ENCODE measurements around the gene INVS.

INVS gene

GRCh38 chr9:100285080-100285479, 186.0 kb downstream of the INVS start:
- Histone ChIP-seq H3K4me3 (ENCODE audit: low read depth in 1 of 2, low read length in 2 of 2) (no peak overlapping the region), H3K36me3 (ENCODE audit: insufficient read depth, low read length) (peaks cover 18% of the 10 kb centered on the region), H3K9me3 (ENCODE audit: low read length) (peaks cover 6% of the 10 kb centered on the region), H3K27me3 (ENCODE audit: control insufficient read depth in 1 of 2, insufficient read depth in 2 of 2, low read length in 2 of 2) (no peaks in the 10 kb centered on the region), H3K9ac (ENCODE audit: low read length) (no peak overlapping the region), H3K27ac (ENCODE audit: low read depth, low read length) (no peak overlapping the region), H3K4me1 (ENCODE audit: insufficient read depth, low read length) (no peaks in the 10 kb centered on the region)

- Histone ChIP-seq H3K36me3 (ENCODE audit: insufficient read depth, low read length) (peaks cover 18% of the 10 kb centered on the region), H3K4me1 (ENCODE audit: insufficient read depth, low read length) (no peaks in the 10 kb centered on the region), H3K9me3 (ENCODE audit: low read length) (peaks cover 6% of the 10 kb centered on the region), H3K27me3 (ENCODE audit: control insufficient read depth in 1 of 2, insufficient read depth in 2 of 2, low read length in 2 of 2) (no peaks in the 10 kb centered on the region), H3K4me3 (ENCODE audit: low read depth in 1 of 2, low read length in 2 of 2) (no peak overlapping the region), H3K9ac (ENCODE audit: low read length) (no peak overlapping the region), H3K27ac (ENCODE audit: low read depth, low read length) (no peak overlapping the region)
Observed at GRCh38 chr9:100285601-100286000, 186.6 kb downstream of the INVS start.

- no peaks in the 10 kb centered on the region for H3K4me1 ChIP-seq (ENCODE audit: insufficient read depth, low read length)
- H3K27ac ChIP-seq (ENCODE audit: low read depth, low read length): no peak overlapping the region
- no peaks in the 10 kb centered on the region for H3K27me3 ChIP-seq (ENCODE audit: control insufficient read depth in 1 of 2, insufficient read depth in 2 of 2, low read length in 2 of 2)
- peaks cover 20% of the 10 kb centered on the region for H3K36me3 ChIP-seq (ENCODE audit: insufficient read depth, low read length)
- no peak overlapping the region for H3K9ac ChIP-seq (ENCODE audit: low read length)
- peaks cover 6% of the 10 kb centered on the region for H3K9me3 ChIP-seq (ENCODE audit: low read length)
- no peak overlapping the region for H3K4me3 ChIP-seq (ENCODE audit: low read depth in 1 of 2, low read length in 2 of 2)
Observed at GRCh38 chr9:100286257-100286656, 187.2 kb downstream of the INVS start.

DNA sequence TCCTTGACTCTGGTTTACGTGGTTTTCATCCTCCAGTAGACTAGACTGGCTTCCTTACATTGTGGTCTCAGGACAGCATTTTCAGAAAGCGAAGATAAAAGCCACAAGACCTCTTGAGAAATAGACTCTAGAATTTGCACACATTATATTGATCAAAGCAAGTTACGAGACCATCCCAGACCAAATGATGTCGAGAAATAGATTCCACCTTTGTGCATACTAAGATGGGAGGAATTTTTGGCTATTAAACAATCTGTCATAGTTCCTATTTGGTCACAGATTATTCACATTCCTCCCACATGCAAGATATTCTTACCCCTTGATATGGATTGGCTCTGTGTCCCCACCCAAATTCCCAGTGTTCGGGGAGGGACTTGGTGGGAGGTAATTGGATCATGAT, 188.1 kb downstream of the INVS start:
- H3K4me1 ChIP-seq (ENCODE audit: insufficient read depth, low read length): no peaks in the 10 kb centered on the region
- peaks cover 28% of the 10 kb centered on the region for H3K36me3 ChIP-seq (ENCODE audit: insufficient read depth, low read length)
- no peak overlapping the region for H3K4me3 ChIP-seq (ENCODE audit: low read depth in 1 of 2, low read length in 2 of 2)
- H3K9me3 ChIP-seq (ENCODE audit: low read length): peaks cover 6% of the 10 kb centered on the region
- no peak overlapping the region for H3K27ac ChIP-seq (ENCODE audit: low read depth, low read length)
- no peaks in the 10 kb centered on the region for H3K27me3 ChIP-seq (ENCODE audit: control insufficient read depth in 1 of 2, insufficient read depth in 2 of 2, low read length in 2 of 2)
- no peak overlapping the region for H3K9ac ChIP-seq (ENCODE audit: low read length)

- H3K36me3 ChIP-seq (ENCODE audit: insufficient read depth, low read length): peaks cover 49% of the 10 kb centered on the region
- H3K27me3 ChIP-seq (ENCODE audit: control insufficient read depth in 1 of 2, insufficient read depth in 2 of 2, low read length in 2 of 2): no peaks in the 10 kb centered on the region
- no peak overlapping the region for H3K9ac ChIP-seq (ENCODE audit: low read length)
- no peaks in the 10 kb centered on the region for H3K4me1 ChIP-seq (ENCODE audit: insufficient read depth, low read length)
- H3K9me3 ChIP-seq (ENCODE audit: low read length): peaks cover 6% of the 10 kb centered on the region
- H3K27ac ChIP-seq (ENCODE audit: low read depth, low read length): no peak overlapping the region
- H3K4me3 ChIP-seq (ENCODE audit: low read depth in 1 of 2, low read length in 2 of 2): no peak overlapping the region
Observed at GRCh38 chr9:100290714-100291113, 191.7 kb downstream of the INVS start.

GRCh38 chr9:100292414-100292813, 193.4 kb downstream of the INVS start:
- Histone ChIP-seq H3K4me3 (ENCODE audit: low read depth in 1 of 2, low read length in 2 of 2) (no peak overlapping the region), H3K27ac (ENCODE audit: low read depth, low read length) (no peak overlapping the region), H3K36me3 (ENCODE audit: insufficient read depth, low read length) (peaks cover 61% of the 10 kb centered on the region), H3K4me1 (ENCODE audit: insufficient read depth, low read length) (no peaks in the 10 kb centered on the region), H3K9me3 (ENCODE audit: low read length) (peaks cover 6% of the 10 kb centered on the region), H3K27me3 (ENCODE audit: control insufficient read depth in 1 of 2, insufficient read depth in 2 of 2, low read length in 2 of 2) (no peaks in the 10 kb centered on the region), H3K9ac (ENCODE audit: low read length) (no peak overlapping the region)

- Histone ChIP-seq H3K4me3 (ENCODE audit: low read depth in 1 of 2, low read length in 2 of 2) (no peak overlapping the region), H3K9ac (ENCODE audit: low read length) (no peak overlapping the region), H3K36me3 (ENCODE audit: insufficient read depth, low read length) (peaks cover 60% of the 10 kb centered on the region)
Observed at GRCh38 chr9:100294341-100294740, 195.3 kb downstream of the INVS start.

GRCh38 chr9:100294806-100295205, 195.8 kb downstream of the INVS start:
- Histone ChIP-seq H3K36me3 (ENCODE audit: insufficient read depth, low read length) (peaks cover 57% of the 10 kb centered on the region), H3K27ac (ENCODE audit: low read depth, low read length) (no peak overlapping the region), H3K9ac (ENCODE audit: low read length) (no peak overlapping the region), H3K4me3 (ENCODE audit: low read depth in 1 of 2, low read length in 2 of 2) (no peak overlapping the region), H3K9me3 (ENCODE audit: low read length) (no peaks in the 10 kb centered on the region), H3K4me1 (ENCODE audit: insufficient read depth, low read length) (no peaks in the 10 kb centered on the region), H3K27me3 (ENCODE audit: control insufficient read depth in 1 of 2, insufficient read depth in 2 of 2, low read length in 2 of 2) (no peaks in the 10 kb centered on the region)

More at GRCh38 chr9:100294341-100294740, 195.3 kb downstream of the INVS start:
- no peaks in the 10 kb centered on the region for H3K4me1 ChIP-seq (ENCODE audit: insufficient read depth, low read length)
- H3K9me3 ChIP-seq (ENCODE audit: low read length): no peaks in the 10 kb centered on the region
- no peak overlapping the region for H3K27ac ChIP-seq (ENCODE audit: low read depth, low read length)
- H3K27me3 ChIP-seq (ENCODE audit: control insufficient read depth in 1 of 2, insufficient read depth in 2 of 2, low read length in 2 of 2): no peaks in the 10 kb centered on the region

GRCh38 chr9:100295240-100295639, 196.2 kb downstream of the INVS start:
- Histone ChIP-seq H3K9ac (ENCODE audit: low read length) (no peak overlapping the region), H3K27me3 (ENCODE audit: control insufficient read depth in 1 of 2, insufficient read depth in 2 of 2, low read length in 2 of 2) (no peaks in the 10 kb centered on the region), H3K36me3 (ENCODE audit: insufficient read depth, low read length) (peaks cover 60% of the 10 kb centered on the region), H3K4me3 (ENCODE audit: low read depth in 1 of 2, low read length in 2 of 2) (no peak overlapping the region), H3K9me3 (ENCODE audit: low read length) (no peaks in the 10 kb centered on the region), H3K4me1 (ENCODE audit: insufficient read depth, low read length) (no peaks in the 10 kb centered on the region), H3K27ac (ENCODE audit: low read depth, low read length) (no peak overlapping the region)

DNA sequence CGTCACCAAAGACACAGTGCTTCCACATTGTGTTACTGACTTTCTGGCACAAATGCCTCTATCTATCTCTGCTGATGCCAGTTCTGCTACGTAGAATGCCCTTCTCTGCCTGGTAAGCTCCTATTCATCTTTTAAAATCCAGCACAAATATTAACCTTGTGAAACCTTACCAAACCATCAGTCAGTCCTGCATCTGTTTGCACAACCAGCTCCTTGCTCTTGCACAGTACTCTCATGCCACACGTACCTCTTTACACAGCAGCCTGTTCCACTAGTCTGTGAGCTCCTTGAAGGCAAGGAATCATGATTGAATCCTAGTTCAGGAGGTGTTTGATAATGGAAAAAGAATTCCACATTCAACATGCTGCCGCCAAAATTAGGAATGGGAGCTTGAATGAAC, 197.4 kb downstream of the INVS start:
- no peaks in the 10 kb centered on the region for H3K4me1 ChIP-seq (ENCODE audit: insufficient read depth, low read length)
- H3K9me3 ChIP-seq (ENCODE audit: low read length): no peaks in the 10 kb centered on the region
- no peak overlapping the region for H3K4me3 ChIP-seq (ENCODE audit: low read depth in 1 of 2, low read length in 2 of 2)
- H3K36me3 ChIP-seq (ENCODE audit: insufficient read depth, low read length): peaks cover 69% of the 10 kb centered on the region
- H3K27ac ChIP-seq (ENCODE audit: low read depth, low read length): no peak overlapping the region
- no peaks in the 10 kb centered on the region for H3K27me3 ChIP-seq (ENCODE audit: control insufficient read depth in 1 of 2, insufficient read depth in 2 of 2, low read length in 2 of 2)
- no peak overlapping the region for H3K9ac ChIP-seq (ENCODE audit: low read length)

GRCh38 chr9:100298378-100298777, 199.3 kb downstream of the INVS start:
- Histone ChIP-seq H3K27ac (ENCODE audit: low read depth, low read length) (no peak overlapping the region), H3K4me3 (ENCODE audit: low read depth in 1 of 2, low read length in 2 of 2) (no peak overlapping the region), H3K27me3 (ENCODE audit: control insufficient read depth in 1 of 2, insufficient read depth in 2 of 2, low read length in 2 of 2) (no peaks in the 10 kb centered on the region), H3K36me3 (ENCODE audit: insufficient read depth, low read length) (peaks cover 63% of the 10 kb centered on the region), H3K9me3 (ENCODE audit: low read length) (no peaks in the 10 kb centered on the region), H3K4me1 (ENCODE audit: insufficient read depth, low read length) (no peaks in the 10 kb centered on the region), H3K9ac (ENCODE audit: low read length) (no peak overlapping the region)

DNA sequence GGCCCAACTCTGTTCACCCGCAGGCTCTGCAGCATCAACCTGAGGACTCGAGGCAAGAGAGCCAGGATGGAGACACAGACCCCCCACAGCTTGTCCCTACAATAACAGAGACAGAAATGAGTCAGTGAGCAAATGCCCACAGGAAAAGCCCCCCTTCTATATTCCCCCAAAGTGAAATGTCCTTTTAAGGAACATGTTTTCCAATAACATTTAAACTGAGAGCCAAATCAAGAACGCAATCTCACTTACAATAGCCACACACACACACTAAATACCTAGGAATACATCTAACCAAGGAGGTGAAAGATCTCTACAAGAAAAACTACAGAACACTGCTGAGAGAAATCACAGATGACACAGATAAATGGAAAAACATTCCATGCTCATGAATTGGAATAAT, 204.7 kb downstream of the INVS start:
- no peaks in the 10 kb centered on the region for H3K4me1 ChIP-seq (ENCODE audit: insufficient read depth, low read length)
- H3K27me3 ChIP-seq (ENCODE audit: control insufficient read depth in 1 of 2, insufficient read depth in 2 of 2, low read length in 2 of 2): no peaks in the 10 kb centered on the region
- no peak overlapping the region for H3K4me3 ChIP-seq (ENCODE audit: low read depth in 1 of 2, low read length in 2 of 2)
- no peaks in the 10 kb centered on the region for H3K9me3 ChIP-seq (ENCODE audit: low read length)
- H3K36me3 ChIP-seq (ENCODE audit: insufficient read depth, low read length): peaks cover 42% of the 10 kb centered on the region
- H3K9ac ChIP-seq (ENCODE audit: low read length): no peak overlapping the region
- H3K27ac ChIP-seq (ENCODE audit: low read depth, low read length): no peak overlapping the region
